PFSK-1 (cell line): ENCODE measurements around the gene KSR2.

Source experiments
- FOXP2 ChIP-seq: optimal IDR thresholded peaks from 2 replicates; pipeline ENCODE3; 2011; ENCODE audit warnings: borderline replicate concordance, control low read depth, inconsistent platforms; ENCODE audit not compliant: insufficient read depth; ENCODE audit errors: extremely low read length, extremely low read depth
- POLR2AphosphoS5 ChIP-seq: IDR thresholded peaks from 2 replicates; pipeline ENCODE4 v1.6.1; 2012; ENCODE audit warnings: low read depth, mild to moderate bottlenecking, control low read depth, low read length, moderate library complexity
- REST ChIP-seq, 2 experiments: IDR thresholded peaks; 2 replicates each; pipeline versions ENCODE4 v1.6.1 to v1.8.0; 2011 to 2012; ENCODE audit warnings: low read depth in 2 of 2, low read length in 2 of 2, control low read depth in 1 of 2, inconsistent platforms in 1 of 2, mild to moderate bottlenecking in 1 of 2, moderate library complexity in 1 of 2; ENCODE audit not compliant: insufficient read depth in 1 of 2
- SIN3A ChIP-seq: IDR thresholded peaks from 2 replicates; pipeline ENCODE4 v1.6.1; 2012; ENCODE audit warnings: mild to moderate bottlenecking, low read length, moderate library complexity, borderline replicate concordance; ENCODE audit not compliant: insufficient read depth
- TAF1 ChIP-seq: IDR thresholded peaks from 2 replicates; pipeline ENCODE4 v1.6.1; 2012; ENCODE audit warnings: low read length, control low read depth, borderline replicate concordance; ENCODE audit not compliant: insufficient read depth

The KSR2 gene

GRCh38 chr12:117790948-117791347 lies 177.8 kb downstream of the KSR2 start:
- TF ChIP-seq SIN3A (no peak), TAF1 (no peak), FOXP2 (no peak), POLR2AphosphoS5 (no peak), REST (IDR thresholded peaks at IDR 0.05; ENCODE audit: insufficient read depth in 1 of 2, low read depth in 2 of 2, low read length in 2 of 2) (no peak)

GRCh38 chr12:117790198-117790597 lies 178.6 kb downstream of the KSR2 start:
- TF ChIP-seq FOXP2 (no peak), TAF1 (no peak), SIN3A (no peak), REST (IDR thresholded peaks at IDR 0.05; ENCODE audit: insufficient read depth in 1 of 2, low read depth in 2 of 2, low read length in 2 of 2) (no peak), POLR2AphosphoS5 (no peak)

- no peak for TF ChIP-seq SIN3A
- TF ChIP-seq TAF1: no peak
- TF ChIP-seq REST (IDR thresholded peaks at IDR 0.05; ENCODE audit: insufficient read depth in 1 of 2, low read depth in 2 of 2, low read length in 2 of 2): no peak
- TF ChIP-seq FOXP2: no peak
- no peak for TF ChIP-seq POLR2AphosphoS5
Measured at GRCh38 chr12:117789195-117789912, 179.4 kb downstream of the KSR2 start.

GRCh38 chr12:117778656-117779055 lies 190.1 kb downstream of the KSR2 start:
- TF ChIP-seq SIN3A (no peak), FOXP2 (no peak), REST (IDR thresholded peaks at IDR 0.05; ENCODE audit: insufficient read depth in 1 of 2, low read depth in 2 of 2, low read length in 2 of 2) (no peak), TAF1 (no peak), POLR2AphosphoS5 (no peak)
